Measurements from ENCODE around the gene NEK2. TPM values are rescaled to one million over a fixed set of nuclear protein-coding genes. Genes with fewer than 3 reads are reported as not detected.
"Not testable (repeated sequence)": the region's sequence is repeated elsewhere in the genome, so short reads cannot be mapped to it uniquely, and the experiment has no call there.

NEK2 gene
- total RNA-seq, 2 experiments from 2014 or later, result 32.3 to 38.8 TPM

- Mint-ChIP-seq H3K4me1 (no peaks in the 10 kb centered on the region), H3K27ac (no peak overlapping the region), H3K27me3 (no peaks in the 10 kb centered on the region), H3K36me3 (ENCODE audit: low read depth) (no peaks in the 10 kb centered on the region), H3K9me3 (ENCODE audit: low read depth) (no peaks in the 10 kb centered on the region), H3K4me3 (no peak overlapping the region)
- ATAC-seq (peak; percentile 81), DNase-seq (peak; percentile 55)
- CTCF ChIA-PET, result interaction anchor here (0.5 to 1.2 kb wide), 8 partner anchors 9 to 1818 kb away, joined by 3 to 5 read pairs (median 3); partner anchors contain the start of gene RD3
- POLR2A ChIA-PET, result interaction anchor here (0.6 kb wide), 1 partner anchor 388 kb away, joined by 7 read pairs; no protein-coding TSS in a partner anchor
- intact Hi-C loops (cut with DNase I, micrococcal nuclease), result no loop called here
These were observed 26.2 kb downstream of the NEK2 start for GRCh38 chr1:211648980-211649934.

GRCh38 chr1:211648336-211648735, 27.1 kb downstream of the NEK2 start:
- ChIA-PET CTCF (interaction anchor here (0.9 to 2.0 kb wide), 7 partner anchors 24 to 1817 kb away, joined by 3 to 7 read pairs (median 3); partner anchors contain the start of gene SLC30A1), POLR2A (interaction anchor here (0.6 kb wide), 1 partner anchor 387 kb away, joined by 7 read pairs; no protein-coding TSS in a partner anchor)
- Mint-ChIP-seq H3K36me3 (ENCODE audit: low read depth) (no peaks in the 10 kb centered on the region), H3K27ac (no peak overlapping the region), H3K9me3 (ENCODE audit: low read depth) (no peaks in the 10 kb centered on the region), H3K27me3 (no peaks in the 10 kb centered on the region), H3K4me3 (no peak overlapping the region), H3K4me1 (peaks cover 6% of the 10 kb centered on the region)
- ATAC-seq (no peak), DNase-seq (no peak)
- intact Hi-C loops (cut with DNase I, micrococcal nuclease), result no loop called here

DNA sequence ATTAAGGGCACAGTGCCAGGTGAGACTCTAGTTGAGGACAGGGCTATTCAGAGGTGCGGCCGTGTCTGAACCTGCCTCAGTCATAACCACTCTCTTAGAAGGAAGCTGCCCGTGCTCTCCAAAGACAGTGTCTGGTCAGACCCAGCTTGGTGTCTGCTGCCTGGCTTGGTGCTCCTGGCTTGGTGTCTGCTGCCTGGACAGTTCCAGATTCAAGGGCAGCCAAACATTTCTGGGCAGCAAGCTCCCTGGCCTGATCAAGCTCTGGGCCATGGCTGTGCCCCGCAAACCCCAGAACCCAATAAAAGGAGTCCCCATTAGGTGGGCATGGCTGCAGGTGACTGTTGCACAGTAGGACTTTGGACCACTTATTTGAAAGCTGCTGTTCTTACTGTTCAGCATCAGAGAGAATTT, 27.7 kb downstream of the NEK2 start:
- CTCF ChIA-PET, result interaction anchor here (0.6 to 2.0 kb wide), 6 partner anchors 59 to 1191 kb away, joined by 3 to 7 read pairs (median 3); partner anchors contain the start of gene SLC30A1
- DNase-seq (no peak), ATAC-seq (no peak)
- H3K36me3 Mint-ChIP-seq (ENCODE audit: low read depth), result no peaks in the 10 kb centered on the region
- POLR2A ChIA-PET, result no interaction called here
- intact Hi-C loops (cut with DNase I, micrococcal nuclease), result no loop called here
- H3K27me3 Mint-ChIP-seq, result no peaks in the 10 kb centered on the region
- no peak overlapping the region for H3K27ac Mint-ChIP-seq
- peaks cover 9% of the 10 kb centered on the region for H3K4me1 Mint-ChIP-seq
- no peaks in the 10 kb centered on the region for H3K9me3 Mint-ChIP-seq (ENCODE audit: low read depth)
- H3K4me3 Mint-ChIP-seq, result no peak overlapping the region

DNA sequence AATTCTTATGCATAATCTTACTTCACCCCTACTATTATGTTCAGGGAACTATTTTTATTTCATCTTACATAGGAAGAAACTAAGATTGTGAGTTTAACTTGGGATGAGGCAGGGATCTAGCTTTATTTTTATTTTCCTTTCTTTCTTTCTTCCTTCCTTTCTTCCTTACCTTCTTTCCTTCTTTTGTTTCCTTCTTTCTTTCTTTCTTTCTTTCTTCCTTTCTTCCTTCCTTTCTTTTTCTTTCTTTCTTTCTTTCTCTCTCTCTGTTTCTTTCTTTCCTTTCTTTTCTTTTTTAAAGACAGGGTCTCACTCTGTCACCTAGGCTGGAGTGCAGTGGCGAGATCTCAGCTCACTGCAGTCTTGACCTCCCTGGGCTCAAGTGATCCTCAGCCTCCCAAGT, 28.9 kb downstream of the NEK2 start:
- Mint-ChIP-seq H3K27ac (no peak overlapping the region), H3K9me3 (ENCODE audit: low read depth) (no peaks in the 10 kb centered on the region), H3K4me1 (peaks cover 9% of the 10 kb centered on the region), H3K36me3 (ENCODE audit: low read depth) (no peaks in the 10 kb centered on the region), H3K27me3 (no peaks in the 10 kb centered on the region), H3K4me3 (no peak overlapping the region)
- intact Hi-C loops (cut with DNase I, micrococcal nuclease), result no loop called here
- DNase-seq (no peak), ATAC-seq (no peak)
- ChIA-PET CTCF (interaction anchor here (0.8 to 2.0 kb wide), 3 partner anchors 23 to 132 kb away, joined by 3 to 7 read pairs (median 4); partner anchors contain the start of gene SLC30A1), POLR2A (interaction anchor here (0.7 kb wide), 1 partner anchor 34 kb away, joined by 4 read pairs; no protein-coding TSS in a partner anchor)

DNA sequence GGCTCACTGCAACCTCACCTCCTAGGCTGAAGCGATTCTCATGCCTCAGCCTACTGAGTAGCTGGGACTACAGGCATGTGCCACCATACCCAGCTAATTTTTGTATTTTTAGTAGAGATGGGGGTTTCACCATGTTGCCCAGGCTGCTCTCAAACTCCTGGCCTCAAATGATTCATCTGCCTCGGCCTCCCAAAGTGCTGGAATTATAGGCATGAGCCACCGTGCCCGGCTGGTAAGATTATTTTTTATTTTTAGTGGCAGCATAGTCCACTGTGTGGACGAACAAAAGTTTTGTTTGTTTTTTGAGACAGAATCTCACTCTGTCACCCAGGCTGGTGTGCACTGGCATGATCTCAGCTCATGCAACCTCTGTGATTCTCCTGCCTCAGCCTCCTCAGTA, 29.8 kb downstream of the NEK2 start:
- H3K9me3 Mint-ChIP-seq (ENCODE audit: low read depth); H3K27me3 Mint-ChIP-seq; DNase-seq; H3K4me3 Mint-ChIP-seq; POLR2A ChIA-PET; H3K36me3 Mint-ChIP-seq (ENCODE audit: low read depth); H3K27ac Mint-ChIP-seq; intact Hi-C loops (cut with DNase I, micrococcal nuclease); ATAC-seq; H3K4me1 Mint-ChIP-seq: not testable (repeated sequence)
- CTCF ChIA-PET, result interaction anchor here (1.1 kb wide), 1 partner anchor 58 kb away, joined by 3 read pairs; no protein-coding TSS in a partner anchor

- POLR2A ChIA-PET, result no interaction called here
These were observed 30.8 kb downstream of the NEK2 start for GRCh38 chr1:211644653-211645052.

GRCh38 chr1:211643324-211644212, 31.9 kb downstream of the NEK2 start:
- CTCF ChIA-PET, result interaction anchor here (0.5 to 1.3 kb wide), 12 partner anchors 9 to 391 kb away, joined by 3 to 5 read pairs (median 3); partner anchors contain the start of gene SLC30A1
- POLR2A ChIA-PET, result no interaction called here
- Mint-ChIP-seq H3K4me1 (peaks cover 9% of the 10 kb centered on the region), H3K9me3 (ENCODE audit: low read depth) (no peaks in the 10 kb centered on the region), H3K27ac (no peak overlapping the region), H3K4me3 (no peak overlapping the region), H3K27me3 (no peaks in the 10 kb centered on the region), H3K36me3 (ENCODE audit: low read depth) (no peaks in the 10 kb centered on the region)
- DNase-seq (peak; percentile 45), ATAC-seq (peak; percentile 47)
- intact Hi-C loops (cut with DNase I, micrococcal nuclease), result no loop called here

More at GRCh38 chr1:211644653-211645052, 30.8 kb downstream of the NEK2 start:
- Mint-ChIP-seq H3K27me3 (no peaks in the 10 kb centered on the region), H3K27ac (no peak overlapping the region), H3K36me3 (ENCODE audit: low read depth) (no peaks in the 10 kb centered on the region), H3K4me3 (no peak overlapping the region), H3K4me1 (peaks cover 9% of the 10 kb centered on the region), H3K9me3 (ENCODE audit: low read depth) (no peaks in the 10 kb centered on the region)
- ATAC-seq (no peak), DNase-seq (no peak)
- CTCF ChIA-PET, result interaction anchor here (1.1 kb wide), 2 partner anchors 10 to 57 kb away, joined by 3 to 4 read pairs; no protein-coding TSS in a partner anchor
- intact Hi-C loops (cut with DNase I, micrococcal nuclease), result no loop called here

- DNase-seq (no peak), ATAC-seq (no peak)
- intact Hi-C loops (cut with DNase I, micrococcal nuclease), result no loop called here
- H3K4me3 Mint-ChIP-seq, result no peak overlapping the region
- peaks cover 9% of the 10 kb centered on the region for H3K4me1 Mint-ChIP-seq
- ChIA-PET CTCF (interaction anchor here (1.0 to 1.3 kb wide), 4 partner anchors 8 to 119 kb away, joined by 3 to 4 read pairs (median 3); partner anchors contain the start of gene SLC30A1), POLR2A (interaction anchor here (0.6 kb wide), 1 partner anchor 172 kb away, joined by 4 read pairs; no protein-coding TSS in a partner anchor)
- H3K9me3 Mint-ChIP-seq (ENCODE audit: low read depth), result no peaks in the 10 kb centered on the region
- no peak overlapping the region for H3K27ac Mint-ChIP-seq
- H3K36me3 Mint-ChIP-seq (ENCODE audit: low read depth), result no peaks in the 10 kb centered on the region
- H3K27me3 Mint-ChIP-seq, result no peaks in the 10 kb centered on the region
These were observed 32.6 kb downstream of the NEK2 start for GRCh38 chr1:211642870-211643269.

DNA sequence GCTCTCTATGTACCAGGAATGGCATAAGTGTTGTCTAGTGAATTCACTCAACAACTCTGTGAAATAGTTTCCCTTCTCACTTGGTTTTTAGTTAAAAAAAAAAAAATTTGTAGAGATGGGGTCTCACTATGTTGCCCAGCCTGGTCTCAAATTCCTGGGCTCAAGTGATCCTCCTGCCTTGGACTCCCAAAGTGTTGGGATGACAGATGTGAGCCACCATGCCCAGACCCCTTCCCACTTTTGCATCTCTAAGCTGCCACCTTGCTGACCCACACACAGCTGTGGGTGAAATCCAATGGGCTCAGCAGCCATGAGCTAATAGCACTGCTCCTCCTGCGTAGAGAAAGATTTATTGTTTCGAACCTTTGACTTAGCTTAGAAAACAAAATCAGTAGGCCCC, 33.5 kb downstream of the NEK2 start:
- CTCF ChIA-PET, result interaction anchor here (0.8 to 1.2 kb wide), 2 partner anchors 13 to 273 kb away, joined by 3 read pairs; no protein-coding TSS in a partner anchor
- no peak overlapping the region for H3K27ac Mint-ChIP-seq
- no peak overlapping the region for H3K4me3 Mint-ChIP-seq
- no peaks in the 10 kb centered on the region for H3K9me3 Mint-ChIP-seq (ENCODE audit: low read depth)
- H3K4me1 Mint-ChIP-seq, result peaks cover 9% of the 10 kb centered on the region
- intact Hi-C loops (cut with DNase I, micrococcal nuclease), result no loop called here
- H3K36me3 Mint-ChIP-seq (ENCODE audit: low read depth), result no peaks in the 10 kb centered on the region
- H3K27me3 Mint-ChIP-seq, result no peaks in the 10 kb centered on the region
- DNase-seq (no peak), ATAC-seq (no peak)
- POLR2A ChIA-PET, result interaction anchor here (0.6 kb wide), 1 partner anchor 171 kb away, joined by 4 read pairs; no protein-coding TSS in a partner anchor

DNA sequence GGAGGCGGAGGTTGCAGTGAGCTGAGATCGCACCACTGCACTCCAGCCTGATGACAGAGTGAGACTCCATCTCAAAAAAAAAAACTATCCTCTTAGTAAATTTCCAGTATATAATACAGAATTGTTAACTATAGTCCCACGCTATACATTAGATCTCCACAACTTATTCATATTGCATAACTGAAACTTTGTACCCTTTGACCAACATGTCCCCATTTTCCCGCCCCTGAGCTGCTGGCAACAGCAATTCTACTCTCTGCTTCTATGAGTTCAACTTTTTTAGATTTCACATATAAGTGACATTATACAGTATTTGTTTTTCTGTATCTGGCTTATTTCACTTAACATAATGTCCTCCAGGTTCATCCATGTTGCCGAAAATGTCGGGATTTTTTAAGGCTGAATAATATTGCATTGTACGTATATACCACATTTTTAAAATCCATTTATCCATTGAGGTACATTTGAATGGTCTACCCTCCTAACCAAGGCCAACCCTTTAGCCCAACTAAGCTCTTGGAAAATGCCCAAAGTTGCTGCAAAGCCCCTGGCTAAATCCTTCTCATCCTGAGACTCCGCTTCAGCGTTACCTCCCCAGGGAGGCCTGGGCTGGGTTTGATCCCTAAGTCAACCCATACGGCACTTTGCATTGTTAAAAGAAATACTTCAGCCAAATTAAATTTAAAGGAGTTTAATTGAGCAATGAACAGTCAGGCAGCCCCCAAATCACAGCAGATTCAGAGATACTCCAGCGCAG, 34.2 kb downstream of the NEK2 start:
- Mint-ChIP-seq H3K27ac (no peak overlapping the region), H3K36me3 (ENCODE audit: low read depth) (no peaks in the 10 kb centered on the region), H3K27me3 (no peaks in the 10 kb centered on the region), H3K4me1 (peaks cover 9% of the 10 kb centered on the region), H3K4me3 (no peak overlapping the region), H3K9me3 (ENCODE audit: low read depth) (no peaks in the 10 kb centered on the region)
- intact Hi-C loops (cut with DNase I, micrococcal nuclease), result no loop called here
- no peak for DNase-seq
- CTCF ChIA-PET, result interaction anchor here (0.7 to 1.2 kb wide), 3 partner anchors 13 to 458 kb away, joined by 3 read pairs; no protein-coding TSS in a partner anchor
- ATAC-seq, result no peak
- POLR2A ChIA-PET, result no interaction called here
